HepG2 (cell line): Measurements from ENCODE around the gene CCDC83. TPM values are rescaled to one million over a fixed set of nuclear protein-coding genes. Genes with fewer than 3 reads are reported as not detected.

Source experiments
- HINFP ChIP-seq: sonication (generic); formaldehyde crosslinking; IDR thresholded peaks from 2 replicates; pipeline ENCODE4 v1.4.0; 2020; ENCODE audit warnings: low read depth, mild to moderate bottlenecking, missing genetic modification reagents
- HNF4G ChIP-seq, 2 experiments: sonication (generic) in 1 of 2; formaldehyde crosslinking in 1 of 2; IDR thresholded peaks; 2 replicates each; pipeline versions ENCODE4 v1.4.0 to v1.6.1; 2011 to 2020; ENCODE audit warnings: borderline replicate concordance in 2 of 2, low read depth in 2 of 2, mild to moderate bottlenecking in 2 of 2, low read length in 1 of 2, missing genetic modification reagents in 1 of 2, moderate library complexity in 1 of 2
- IKZF5 ChIP-seq: IDR thresholded peaks from 2 replicates; pipeline ENCODE4 v1.6.1; 2018; ENCODE audit warnings: missing genetic modification reagents, mild to moderate bottlenecking, missing compliant biosample characterization
- MATR3 ChIP-seq: sonication (generic); formaldehyde crosslinking; IDR thresholded peaks from 2 replicates; pipeline ENCODE4 v1.4.0; 2020; ENCODE audit warnings: missing genetic modification reagents
- NRL ChIP-seq: sonication (generic); formaldehyde crosslinking; IDR thresholded peaks from 2 replicates; pipeline ENCODE4 v1.5.0; 2020; ENCODE audit warnings: missing genetic modification reagents, mild to moderate bottlenecking, moderate library complexity, borderline replicate concordance
- POGK ChIP-seq: sonication (generic); formaldehyde crosslinking; conservative IDR thresholded peaks from 2 replicates; pipeline ENCODE4 v1.8.0; 2022; ENCODE audit warnings: mild to moderate bottlenecking, moderate library complexity, missing genetic modification reagents
- SYNCRIP ChIP-seq: fragments of 200-400 bp; formaldehyde crosslinking; IDR thresholded peaks from 2 replicates; pipeline ENCODE4 v1.6.1; 2018; ENCODE audit warnings: mild to moderate bottlenecking, low read depth, low read length; ENCODE audit not compliant: insufficient read depth
- TARDBP ChIP-seq: sonication (generic); formaldehyde crosslinking; IDR thresholded peaks from 2 replicates; pipeline ENCODE4 v1.8.0; 2022; ENCODE audit warnings: mild to moderate bottlenecking, missing genetic modification reagents
- ZBTB26 ChIP-seq: IDR thresholded peaks from 2 replicates; pipeline ENCODE4 v1.6.1; 2016; ENCODE audit warnings: missing compliant biosample characterization, missing genetic modification reagents, borderline replicate concordance
- ZFYVE20 ChIP-seq: sonication (generic); formaldehyde crosslinking; IDR thresholded peaks from 2 replicates; pipeline ENCODE4 v1.8.0; 2023; ENCODE audit warnings: low read depth, mild to moderate bottlenecking, moderate library complexity, missing genetic modification reagents, borderline replicate concordance
- ZNF235 ChIP-seq: sonication (generic); formaldehyde crosslinking; IDR thresholded peaks from 2 replicates; pipeline ENCODE4 v1.8.1; 2023; ENCODE audit warnings: mild to moderate bottlenecking, missing genetic modification reagents, borderline replicate concordance
- ZNF318 ChIP-seq: sonication (generic); formaldehyde crosslinking; IDR thresholded peaks from 2 replicates; pipeline ENCODE4 v1.4.0; 2020; ENCODE audit warnings: mild to moderate bottlenecking, missing genetic modification reagents
- ZNF572 ChIP-seq: sonication (generic); formaldehyde crosslinking; IDR thresholded peaks from 2 replicates; pipeline ENCODE4 v1.5.1; 2020; ENCODE audit warnings: mild to moderate bottlenecking, missing genetic modification reagents
- polyA plus RNA-seq, 8 experiments: library from polyadenylated mRNA; depleted of rRNA in 3 of 8; stranded (reverse) in 7 of 8; unstranded in 1 of 8; fragments of >200 nt; fragmentation: Illumina TruSeq in 4 of 8; extraction: Trizol in 4 of 8; gene quantifications; 2 replicates each; pipeline versions ENCODE4 v1.2.1 to v1.2.3, GENCODE V29; 2011 to 2016; ENCODE audit warnings: low read depth in 4 of 8, missing spikeins in 1 of 8, mixed read lengths in 1 of 8; ENCODE audit not compliant: insufficient read depth in 1 of 8
- total RNA-seq, 5 experiments: library from RNA; depleted of rRNA; stranded (reverse); fragments of >200 nt; fragmentation: Illumina TruSeq; extraction: Trizol; gene quantifications; 2 replicates each; pipeline ENCODE4 v1.2.3, GENCODE V29; 2016; ENCODE audit warnings: low read depth in 1 of 5

Gene CCDC83
- total and polyA plus RNA-seq, 2 of the 13 experiments (the other 11 are each of a cell fraction or from before 2014, with no cell fraction given) = not detected

GRCh38 chr11:85923455-85923854, 68.3 kb downstream of the CCDC83 start (continued):
- TF ChIP-seq IKZF5 (CRISPR knock-in tag) = no peak
- TF ChIP-seq MATR3 (CRISPR knock-in tag) = no peak
- no peak for TF ChIP-seq ZBTB26
- no peak for TF ChIP-seq ZNF235 (CRISPR knock-in tag)
- 0 out of 2 replicates have a peak, but pooled peaks have one; percentile 16 for TF ChIP-seq HNF4G (IDR thresholded peaks at IDR 0.05; ENCODE audit: borderline replicate concordance, low read depth, low read length)
- no peak for TF ChIP-seq HNF4G (CRISPR knock-in tag; IDR thresholded peaks at IDR 0.05; ENCODE audit: borderline replicate concordance, low read depth)
- peak; percentile 45; the same call in 1 of the 2 replicates for TF ChIP-seq TARDBP (CRISPR knock-in tag)
- no peak for TF ChIP-seq ZNF572 (CRISPR knock-in tag)
- no peak for TF ChIP-seq NRL
- no peak for TF ChIP-seq ZFYVE20
- no peak for TF ChIP-seq ZNF318 (CRISPR knock-in tag)
- no peak for TF ChIP-seq SYNCRIP
- no peak for TF ChIP-seq HINFP (CRISPR knock-in tag)
- TF ChIP-seq POGK (CRISPR knock-in tag) = no peak
